ENCODE measurements around the gene HNRNPA2B1.

HNRNPA2B1 gene

GRCh38 chr7:26200444-26201246 lies at the start of gene HNRNPA2B1:
Gene HNRNPA2B1 (minus strand): TSS chr7:26200746. CDS start chr7:26200577, 169 bp downstream.
- peak; percentile 96 for DNase-seq (ENCODE audit: low spot score)

DNA sequence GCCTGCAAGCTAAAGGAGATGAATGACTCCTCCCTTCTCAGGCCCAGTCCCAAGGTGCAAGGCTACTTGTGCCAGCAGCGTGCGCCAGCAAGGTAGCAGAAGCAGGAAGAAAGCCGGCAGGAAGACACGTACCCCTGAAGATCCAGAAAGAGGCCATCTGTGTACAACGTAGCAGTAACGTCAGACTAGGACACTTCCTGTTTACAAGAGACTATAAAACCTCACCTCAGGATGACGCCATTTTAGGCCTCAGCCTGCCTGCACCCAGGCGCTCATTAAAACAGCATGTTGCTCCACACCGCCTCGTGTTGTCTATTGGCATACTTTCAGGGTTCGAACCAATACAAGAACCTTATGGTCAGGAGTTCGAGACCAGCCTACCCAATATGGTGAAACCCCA lies 49.7 kb upstream of the HNRNPA2B1 start:
- no peak for DNase-seq (ENCODE audit: low spot score)

GRCh38 chr7:26245150-26245549 lies 44.6 kb upstream of the HNRNPA2B1 start:
- no peak for DNase-seq (ENCODE audit: low spot score)

DNA sequence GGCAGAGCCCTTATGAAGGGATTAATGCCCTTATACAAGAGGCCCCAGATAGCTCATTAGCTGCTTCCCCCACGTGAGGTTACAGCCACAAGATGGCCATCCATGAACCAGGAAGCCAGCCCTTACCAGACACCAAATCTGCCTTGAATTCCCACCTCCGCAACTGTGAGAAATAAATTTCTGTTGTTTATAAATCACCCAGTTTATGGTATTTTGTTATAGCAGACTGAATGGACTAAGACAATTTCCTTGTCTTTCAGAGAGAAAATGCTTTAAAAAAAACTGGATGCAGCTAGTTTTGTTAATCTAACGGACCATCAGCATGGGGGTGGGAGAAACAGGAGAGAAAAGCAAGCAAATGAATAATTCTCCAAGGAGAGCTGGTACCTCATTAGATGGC lies 37.5 kb upstream of the HNRNPA2B1 start:
- DNase-seq (ENCODE audit: low spot score) = no peak

- DNase-seq (ENCODE audit: low spot score) = no peak
These were observed 36.7 kb upstream of the HNRNPA2B1 start for GRCh38 chr7:26237035-26237807.

- DNase-seq (ENCODE audit: low spot score) = no peak
These were observed 33.5 kb upstream of the HNRNPA2B1 start for GRCh38 chr7:26233902-26234511.

- DNase-seq (ENCODE audit: low spot score) = no peak
These were observed 27.4 kb upstream of the HNRNPA2B1 start for GRCh38 chr7:26227987-26228386.

GRCh38 chr7:26224359-26224758 lies 23.8 kb upstream of the HNRNPA2B1 start:
- no peak for DNase-seq (ENCODE audit: low spot score)

GRCh38 chr7:26216049-26216448 lies 15.5 kb upstream of the HNRNPA2B1 start:
- no peak for DNase-seq (ENCODE audit: low spot score)

- no peak for DNase-seq (ENCODE audit: low spot score)
These were observed 13.4 kb upstream of the HNRNPA2B1 start for GRCh38 chr7:26213807-26214515.

- DNase-seq (ENCODE audit: low spot score) = no peak
These were observed 12.6 kb upstream of the HNRNPA2B1 start for GRCh38 chr7:26212921-26213718.

GRCh38 chr7:26208040-26208439 lies 7.5 kb upstream of the HNRNPA2B1 start:
- DNase-seq (ENCODE audit: low spot score) = no peak

DNA sequence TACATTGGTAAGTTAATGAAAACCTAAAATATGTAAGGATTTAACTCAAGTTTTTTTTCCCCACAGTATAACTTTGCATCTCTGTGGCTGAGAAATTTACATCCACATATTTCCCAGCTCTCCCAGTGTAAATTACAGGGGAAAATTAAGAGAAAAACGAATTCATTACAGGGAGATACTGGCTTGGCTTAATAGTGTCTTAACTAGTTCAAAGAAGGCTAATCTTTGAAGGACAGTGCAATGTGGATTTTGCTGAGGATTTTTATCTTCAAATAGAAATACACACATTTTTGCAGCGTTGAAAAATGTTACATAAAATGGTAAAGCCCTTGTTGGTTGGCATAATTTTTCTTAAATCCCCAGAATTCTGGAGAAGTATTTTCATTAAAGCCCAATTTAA lies 2.5 kb upstream of the HNRNPA2B1 start:
- no peak for DNase-seq (ENCODE audit: low spot score)

- DNase-seq (ENCODE audit: low spot score) = peak; percentile 45
These were observed 1.8 kb upstream of the HNRNPA2B1 start for GRCh38 chr7:26202019-26202990.

DNA sequence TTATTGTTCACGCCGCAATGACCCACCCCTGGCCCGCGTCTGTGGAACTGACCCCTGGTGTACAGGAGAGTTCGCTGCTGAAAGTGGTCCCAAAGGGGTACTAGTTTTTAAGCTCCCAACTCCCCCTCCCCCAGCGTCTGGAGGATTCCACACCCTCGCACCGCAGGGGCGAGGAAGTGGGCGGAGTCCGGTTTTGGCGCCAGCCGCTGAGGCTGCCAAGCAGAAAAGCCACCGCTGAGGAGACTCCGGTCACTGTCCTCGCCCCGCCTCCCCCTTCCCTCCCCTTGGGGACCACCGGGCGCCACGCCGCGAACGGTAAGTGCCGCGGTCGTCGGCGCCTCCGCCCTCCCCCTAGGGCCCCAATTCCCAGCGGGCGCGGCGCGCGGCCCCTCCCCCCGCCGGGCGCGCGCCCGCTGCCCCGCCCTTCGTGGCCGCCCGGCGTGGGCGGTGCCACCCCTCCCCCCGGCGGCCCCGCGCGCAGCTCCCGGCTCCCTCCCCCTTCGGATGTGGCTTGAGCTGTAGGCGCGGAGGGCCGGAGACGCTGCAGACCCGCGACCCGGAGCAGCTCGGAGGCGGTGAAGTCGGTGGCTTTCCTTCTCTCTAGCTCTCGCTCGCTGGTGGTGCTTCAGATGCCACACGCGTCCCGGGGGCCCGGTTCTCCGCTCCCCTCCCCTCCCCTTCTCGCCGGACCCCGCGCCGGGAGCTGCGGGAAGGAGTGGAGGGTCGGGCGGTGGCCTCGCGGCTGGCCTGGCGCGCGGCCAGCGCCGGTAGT lies 887 bp upstream of the HNRNPA2B1 start, which contains the start of gene CBX3:
Gene CBX3 (plus strand): TSS at position 499 of the 772 bp plus-strand sequence. CDS start 1,254 bp downstream, outside the sequence.
- peak; percentile 87 for DNase-seq (ENCODE audit: low spot score)

GRCh38 chr7:26200038-26200443 lies 505 bp downstream of the HNRNPA2B1 start:
- DNase-seq (ENCODE audit: low spot score) = peak; percentile 61

DNA sequence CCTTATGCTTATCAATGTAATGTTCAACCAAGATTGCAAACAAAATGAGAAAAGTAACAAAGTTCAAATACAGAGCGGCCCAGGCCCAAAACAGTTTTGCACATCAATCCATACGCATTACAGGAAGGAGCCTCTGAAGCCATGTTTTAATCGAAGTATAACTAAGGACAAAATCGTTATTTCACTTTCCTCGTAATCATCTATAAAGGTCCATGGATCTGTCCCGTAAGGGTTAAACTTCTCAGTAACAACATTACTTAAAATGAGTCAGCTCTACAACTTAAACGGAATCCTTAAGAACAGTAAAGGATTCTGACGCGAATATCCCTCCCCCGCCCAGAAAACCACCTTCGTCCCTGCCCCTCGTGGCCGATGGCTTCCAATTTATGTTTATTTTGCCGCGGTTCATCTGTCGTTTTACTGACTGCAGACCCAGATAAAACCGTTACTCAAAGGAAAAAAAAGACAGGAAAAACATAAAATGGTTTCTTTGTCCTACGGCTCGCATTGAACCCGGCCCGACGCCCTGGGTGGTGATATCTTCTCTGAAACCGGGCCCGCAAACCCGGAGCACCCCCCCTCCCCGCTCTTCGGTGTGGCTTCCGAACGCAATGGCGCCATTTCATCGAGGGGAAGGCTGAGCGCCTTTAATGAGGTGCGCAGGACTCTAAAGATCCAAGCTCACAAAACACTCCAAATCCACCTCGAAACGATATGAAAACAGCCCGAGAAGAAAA lies 1.1 kb downstream of the HNRNPA2B1 start:
- DNase-seq (ENCODE audit: low spot score) = peak; percentile 71

GRCh38 chr7:26198781-26199169 lies 1.8 kb downstream of the HNRNPA2B1 start:
- no peak for DNase-seq (ENCODE audit: low spot score)

All from CD4-positive, alpha-beta T cell treated with Interleukin-6 at 100 ng/mL for 8 hours (primary cell).